ENCODE results near the gene NXF2B.
"Not testable (repeated sequence)": the region's sequence is repeated elsewhere in the genome, so short reads cannot be mapped to it uniquely, and the experiment has no call there.

The NXF2B gene, protein sequence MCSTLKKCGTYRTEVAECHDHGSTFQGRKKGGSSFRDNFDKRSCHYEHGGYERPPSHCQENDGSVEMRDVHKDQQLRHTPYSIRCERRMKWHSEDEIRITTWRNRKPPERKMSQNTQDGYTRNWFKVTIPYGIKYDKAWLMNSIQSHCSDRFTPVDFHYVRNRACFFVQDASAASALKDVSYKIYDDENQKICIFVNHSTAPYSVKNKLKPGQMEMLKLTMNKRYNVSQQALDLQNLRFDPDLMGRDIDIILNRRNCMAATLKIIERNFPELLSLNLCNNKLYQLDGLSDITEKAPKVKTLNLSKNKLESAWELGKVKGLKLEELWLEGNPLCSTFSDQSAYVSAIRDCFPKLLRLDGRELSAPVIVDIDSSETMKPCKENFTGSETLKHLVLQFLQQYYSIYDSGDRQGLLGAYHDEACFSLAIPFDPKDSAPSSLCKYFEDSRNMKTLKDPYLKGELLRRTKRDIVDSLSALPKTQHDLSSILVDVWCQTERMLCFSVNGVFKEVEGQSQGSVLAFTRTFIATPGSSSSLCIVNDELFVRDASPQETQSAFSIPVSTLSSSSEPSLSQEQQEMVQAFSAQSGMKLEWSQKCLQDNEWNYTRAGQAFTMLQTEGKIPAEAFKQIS

DNA sequence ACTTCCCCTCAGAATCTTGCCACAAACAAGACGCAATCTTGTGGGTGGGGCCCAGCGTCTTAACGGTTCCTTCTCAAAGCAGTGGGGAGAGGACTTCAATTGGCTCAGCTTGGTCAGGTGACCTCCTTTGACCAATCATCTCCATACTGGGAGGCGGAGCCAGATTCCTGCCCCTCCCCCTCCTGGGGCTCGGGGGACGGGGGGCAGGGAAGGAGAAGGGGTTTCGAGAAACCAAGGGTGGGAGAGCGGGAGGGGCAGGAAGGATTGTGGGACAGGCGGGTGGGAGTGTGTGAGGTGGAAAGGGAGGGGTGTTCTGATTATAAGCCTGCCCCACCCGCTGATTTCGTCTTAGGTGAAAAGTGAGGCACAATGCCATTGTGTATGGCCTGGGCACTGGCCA is at the start of gene NXF2B:
Gene NXF2B, minus strand, starts transcription at position 101 of the 400 bp plus-strand sequence. CDS start 59,972 bp downstream, outside the sequence.
- not testable (repeated sequence) for H3K4me3 Mint-ChIP-seq; H3K36me3 Mint-ChIP-seq (ENCODE audit: low read depth); H3K4me1 Mint-ChIP-seq (ENCODE audit: low read depth); H3K27me3 Mint-ChIP-seq (ENCODE audit: low read depth); H3K9me3 Mint-ChIP-seq; H3K27ac Mint-ChIP-seq

DNA sequence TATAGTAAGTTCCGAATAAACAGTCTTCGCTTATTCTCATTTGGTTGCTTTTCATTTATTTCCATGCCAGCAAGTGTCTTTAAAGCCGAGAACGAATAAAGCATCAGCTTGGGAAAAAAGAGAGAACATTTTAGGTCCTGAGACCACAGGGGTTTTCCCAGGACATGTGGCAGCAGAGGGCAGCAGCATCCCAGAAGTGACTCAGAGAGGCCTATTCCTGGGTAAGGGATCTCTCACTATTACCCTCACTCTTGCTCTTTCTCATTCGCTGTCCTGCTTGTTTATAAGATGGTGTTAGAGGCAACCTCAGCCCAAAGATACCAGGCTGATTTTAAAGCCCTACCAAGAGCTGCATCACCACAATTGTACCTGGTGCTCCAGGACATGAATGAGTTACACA is 39.0 kb upstream of the NXF2B start:
- not testable (repeated sequence) for H3K4me3 Mint-ChIP-seq; H3K27ac Mint-ChIP-seq; H3K4me1 Mint-ChIP-seq (ENCODE audit: low read depth); H3K9me3 Mint-ChIP-seq; H3K36me3 Mint-ChIP-seq (ENCODE audit: low read depth); H3K27me3 Mint-ChIP-seq (ENCODE audit: low read depth)

DNA sequence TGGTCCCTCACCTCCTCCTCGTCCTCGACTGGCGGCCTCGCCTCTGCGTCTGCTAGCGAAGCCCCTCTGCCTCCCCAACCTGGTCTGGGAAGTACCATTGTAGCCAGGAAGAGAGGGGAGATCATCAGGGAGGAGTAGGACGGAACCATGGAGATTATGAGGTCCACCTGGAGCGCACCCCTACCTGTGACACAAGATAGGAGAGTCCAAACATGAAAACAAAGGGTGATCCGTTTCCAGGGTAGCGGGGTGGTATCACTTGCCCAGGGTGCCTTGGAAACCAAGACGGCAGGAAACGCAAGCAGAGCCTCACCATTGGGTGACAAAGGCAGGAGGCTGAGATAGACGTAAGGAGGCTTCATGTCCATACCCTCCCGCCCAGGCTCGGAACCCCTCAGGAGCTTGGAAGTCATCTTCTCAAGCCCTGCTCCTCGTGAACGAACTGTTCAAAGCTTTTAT is 32.0 kb upstream of the NXF2B start, which contains the start of gene TCP11X2:
Gene TCP11X2, minus strand, starts transcription at position 51 of the 459 bp plus-strand sequence.
- H3K27ac Mint-ChIP-seq; H3K36me3 Mint-ChIP-seq (ENCODE audit: low read depth); H3K4me1 Mint-ChIP-seq (ENCODE audit: low read depth); H3K9me3 Mint-ChIP-seq; H3K4me3 Mint-ChIP-seq; H3K27me3 Mint-ChIP-seq (ENCODE audit: low read depth): not testable (repeated sequence)

DNA sequence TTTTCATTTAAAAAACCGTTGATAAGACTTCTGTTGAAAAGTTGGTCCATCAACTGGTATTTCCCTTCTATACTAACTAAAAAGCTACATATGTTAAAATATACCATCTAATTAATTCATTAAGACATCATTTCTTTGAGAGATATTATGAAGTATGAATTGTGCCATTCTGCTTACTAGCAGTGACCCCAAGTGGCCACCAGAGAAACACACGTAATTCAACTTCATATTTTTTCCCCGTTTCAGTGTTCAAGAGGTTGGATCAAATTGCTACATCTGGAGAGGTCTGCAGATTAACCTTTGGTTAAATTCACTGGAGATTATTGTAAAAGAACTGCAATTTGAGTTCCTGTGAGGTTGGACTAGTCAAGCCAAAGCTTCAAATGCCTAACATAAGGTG is 30.4 kb upstream of the NXF2B start:
- not testable (repeated sequence) for H3K4me1 Mint-ChIP-seq (ENCODE audit: low read depth); H3K9me3 Mint-ChIP-seq; H3K36me3 Mint-ChIP-seq (ENCODE audit: low read depth); H3K27me3 Mint-ChIP-seq (ENCODE audit: low read depth); H3K4me3 Mint-ChIP-seq; H3K27ac Mint-ChIP-seq

DNA sequence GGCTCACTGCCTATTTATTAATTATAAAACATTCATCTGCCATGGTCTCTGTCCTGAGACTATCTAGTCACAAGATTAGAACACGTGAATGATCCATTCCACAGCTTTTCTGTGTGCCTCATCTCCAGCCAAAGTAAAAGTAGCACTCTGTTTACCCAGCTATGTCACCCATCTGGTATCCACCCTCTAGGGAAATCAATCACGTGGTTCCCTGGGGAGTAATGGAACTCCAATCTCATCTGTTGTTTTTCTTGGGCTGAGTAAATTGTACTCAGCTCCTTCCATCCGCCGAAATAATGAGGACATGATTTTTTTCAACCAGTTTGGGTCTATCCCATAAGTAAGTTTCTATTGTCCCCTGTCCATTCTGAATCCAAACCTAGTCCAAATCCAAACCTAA is 18.8 kb upstream of the NXF2B start:
- not testable (repeated sequence) for H3K4me3 Mint-ChIP-seq; H3K9me3 Mint-ChIP-seq; H3K4me1 Mint-ChIP-seq (ENCODE audit: low read depth); H3K27me3 Mint-ChIP-seq (ENCODE audit: low read depth); H3K36me3 Mint-ChIP-seq (ENCODE audit: low read depth); H3K27ac Mint-ChIP-seq

DNA sequence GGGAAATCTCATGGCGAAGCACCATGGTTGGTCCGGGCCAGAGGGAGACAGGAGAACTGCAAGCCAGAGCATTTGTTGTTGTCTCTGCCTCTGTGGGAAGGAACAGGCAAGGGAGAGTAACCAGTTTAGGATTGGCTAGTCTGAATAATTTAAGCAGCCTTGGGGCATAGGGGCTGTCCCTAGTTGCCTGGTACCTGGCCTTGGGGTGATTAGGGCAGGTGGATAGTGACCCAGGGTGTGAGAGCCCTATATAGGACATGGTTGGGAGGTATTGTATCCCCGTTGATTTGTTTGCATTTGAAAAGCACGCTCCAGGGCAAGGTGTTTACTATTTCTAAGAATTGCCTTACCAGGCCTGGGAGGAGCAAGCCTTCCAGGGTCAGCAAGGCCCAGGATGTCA is 25.3 kb downstream of the NXF2B start:
- not testable (repeated sequence) for H3K9me3 Mint-ChIP-seq; H3K36me3 Mint-ChIP-seq (ENCODE audit: low read depth); H3K27me3 Mint-ChIP-seq (ENCODE audit: low read depth); H3K27ac Mint-ChIP-seq; H3K4me1 Mint-ChIP-seq (ENCODE audit: low read depth); H3K4me3 Mint-ChIP-seq

DNA sequence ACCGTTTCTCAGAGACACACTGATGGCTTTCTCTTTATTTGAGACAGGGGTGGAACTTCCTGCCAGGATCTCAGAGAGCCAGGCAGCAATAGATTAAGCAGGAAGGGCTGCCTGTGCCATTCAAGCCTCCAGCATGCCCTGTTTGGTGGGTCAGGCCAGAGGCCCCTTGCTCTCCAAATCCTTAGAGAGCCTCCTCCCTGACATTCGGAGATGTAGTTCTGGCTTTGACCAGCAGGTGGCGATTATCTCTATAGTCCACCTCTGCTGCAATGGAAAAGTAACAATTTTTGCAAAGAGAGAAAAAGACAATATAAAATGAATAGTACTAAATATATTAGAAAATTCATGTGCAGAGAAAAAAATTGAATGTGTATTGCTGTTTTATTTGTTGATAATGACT is 93.9 kb downstream of the NXF2B start:
- H3K27ac Mint-ChIP-seq = no peak overlapping the region
- H3K4me1 Mint-ChIP-seq (ENCODE audit: low read depth) = no peaks in the 10 kb centered on the region
- H3K36me3 Mint-ChIP-seq (ENCODE audit: low read depth) = no peaks in the 10 kb centered on the region
- no peaks in the 10 kb centered on the region for H3K27me3 Mint-ChIP-seq (ENCODE audit: low read depth)
- no peaks in the 10 kb centered on the region for H3K9me3 Mint-ChIP-seq
- no peak overlapping the region for H3K4me3 Mint-ChIP-seq

DNA sequence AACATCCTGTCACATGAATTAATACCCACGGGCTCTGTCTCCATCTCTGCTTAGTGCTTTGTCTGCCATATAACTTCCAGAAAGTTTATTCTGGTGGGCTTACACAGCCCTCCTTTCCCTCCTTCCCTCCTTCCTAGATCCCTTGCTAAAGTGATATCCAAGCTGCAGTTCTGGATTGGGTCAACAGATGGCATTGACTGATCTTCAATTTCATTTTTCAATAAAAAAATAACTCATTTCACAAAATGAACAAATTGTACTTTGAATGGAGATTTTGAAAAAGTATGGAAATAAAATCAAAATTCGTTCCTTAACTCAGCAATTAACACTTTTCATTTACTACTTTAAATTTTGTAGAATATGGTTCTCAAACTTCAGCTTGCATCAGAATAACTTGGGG is 97.9 kb downstream of the NXF2B start:
- Mint-ChIP-seq H3K36me3 (ENCODE audit: low read depth) (no peaks in the 10 kb centered on the region), H3K27me3 (ENCODE audit: low read depth) (no peaks in the 10 kb centered on the region), H3K4me1 (ENCODE audit: low read depth) (no peaks in the 10 kb centered on the region), H3K9me3 (no peaks in the 10 kb centered on the region), H3K4me3 (no peak overlapping the region), H3K27ac (no peak overlapping the region)

DNA sequence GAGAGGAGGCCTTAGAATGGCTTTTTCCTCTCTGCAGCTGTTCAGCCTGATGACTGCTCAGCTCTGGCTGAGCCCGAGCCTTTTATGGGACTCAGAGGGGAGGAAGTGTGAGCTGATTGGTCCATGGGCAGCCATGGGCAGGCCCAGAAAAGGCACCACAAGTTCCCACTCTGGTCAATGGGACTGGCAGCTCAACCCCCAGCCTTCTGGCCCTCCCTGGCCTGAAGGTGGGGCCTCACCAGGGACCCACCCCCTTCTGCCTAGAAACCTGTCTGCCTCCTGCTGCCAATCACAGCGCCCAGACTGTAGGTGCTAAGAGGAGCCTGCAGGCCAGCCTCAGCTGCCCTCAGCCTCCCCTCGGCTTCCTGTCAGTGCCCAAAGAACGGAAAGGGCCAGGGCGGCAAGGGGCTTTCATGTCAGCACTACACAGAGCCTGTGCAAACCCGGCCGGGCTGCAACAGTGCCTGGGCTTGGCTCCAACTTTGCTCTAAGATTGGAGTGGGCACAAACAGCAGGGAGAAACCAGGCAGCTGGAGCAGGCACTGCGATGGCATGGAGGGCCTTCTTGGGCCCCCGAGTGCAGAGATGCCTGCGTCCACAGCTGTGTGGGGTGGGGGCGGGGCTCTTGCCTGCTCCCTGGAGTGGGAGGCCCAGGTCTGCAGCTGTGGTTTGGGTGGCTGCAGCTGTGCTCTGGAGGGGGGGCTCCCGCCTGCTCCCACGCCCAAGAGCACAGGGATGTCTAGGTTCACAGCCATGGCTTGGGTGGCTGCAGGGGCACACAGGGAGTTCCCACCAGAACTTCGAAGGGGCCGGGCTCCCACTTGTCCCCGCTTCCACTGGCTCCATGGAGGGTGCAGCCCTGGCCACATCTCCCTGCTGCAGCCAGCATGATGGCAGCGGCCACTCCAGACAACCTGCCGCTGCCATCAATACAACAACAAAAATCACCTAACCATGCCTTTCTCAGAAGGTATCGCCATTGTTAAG is 100.2 kb downstream of the NXF2B start:
- no peak overlapping the region for H3K4me3 Mint-ChIP-seq
- H3K4me1 Mint-ChIP-seq (ENCODE audit: low read depth) = no peaks in the 10 kb centered on the region
- no peaks in the 10 kb centered on the region for H3K27me3 Mint-ChIP-seq (ENCODE audit: low read depth)
- no peaks in the 10 kb centered on the region for H3K36me3 Mint-ChIP-seq (ENCODE audit: low read depth)
- H3K9me3 Mint-ChIP-seq = no peaks in the 10 kb centered on the region
- no peak overlapping the region for H3K27ac Mint-ChIP-seq

DNA sequence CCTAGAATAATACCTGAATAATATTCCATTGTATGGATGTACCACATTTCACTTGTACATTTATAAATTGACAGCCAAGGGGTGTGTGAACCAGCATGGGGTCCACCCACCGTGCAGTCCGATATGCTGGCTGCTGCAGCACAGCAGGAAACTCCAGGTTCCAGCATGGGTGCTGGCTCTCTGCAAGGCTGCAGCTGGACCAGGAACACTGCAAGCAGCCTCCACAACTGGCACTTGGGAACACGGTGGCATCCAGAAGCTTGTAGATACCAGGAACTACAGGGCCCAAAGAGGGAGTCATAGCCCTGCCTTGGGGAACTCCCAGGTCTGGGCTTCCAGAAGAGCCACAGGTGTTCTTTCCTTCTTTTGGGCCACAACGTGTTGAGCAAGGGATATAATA is 101.6 kb downstream of the NXF2B start:
- Mint-ChIP-seq H3K4me1 (ENCODE audit: low read depth) (no peaks in the 10 kb centered on the region), H3K27me3 (ENCODE audit: low read depth) (no peaks in the 10 kb centered on the region), H3K4me3 (no peak overlapping the region), H3K9me3 (no peaks in the 10 kb centered on the region), H3K36me3 (ENCODE audit: low read depth) (no peaks in the 10 kb centered on the region), H3K27ac (no peak overlapping the region)

Data from T-helper 1 cell treated with Interleukin-12 subunit alpha and Interleukin-12 subunit beta and Interleukin-4 antibody, amounts not matched to agents 30 μg/mL and 1 μg/mL, for 36 hours (primary cell).